SK-N-SH (cell line): Measurements from ENCODE around the gene ZNF785.

Experiments used
- NRF1 ChIP-seq: IDR thresholded peaks from 2 replicates; pipeline ENCODE4 v1.6.1; 2012; ENCODE audit warnings: low read depth, mild to moderate bottlenecking, low read length
- RAD21 ChIP-seq: IDR thresholded peaks from 2 replicates; pipeline ENCODE4 v1.6.1; 2012; ENCODE audit warnings: mild to moderate bottlenecking, low read length

- TF ChIP-seq NRF1 (no peak), RAD21 (no peak)
Observed at GRCh38 chr16:30620169-30620568, 34.7 kb upstream of the ZNF785 start.
